Endodermal cell (in vitro differentiated cells): ENCODE measurements around the gene ZNF691. TPM values are rescaled to one million over a fixed set of nuclear protein-coding genes. Genes with fewer than 3 reads are reported as not detected.

Source experiments
- DNase-seq: peaks from one replicate; pipeline ENCODE4 v3.0.0-alpha.2; 2017
- H3K27ac ChIP-seq: 2 replicates; pipeline ENCODE4 v1.5.1; 2013; ENCODE audit warnings: mild to moderate bottlenecking, low read depth, low read length, moderate library complexity
- H3K27me3 ChIP-seq: 2 replicates; pipeline ENCODE4 v1.6.1; 2013; ENCODE audit warnings: mild to moderate bottlenecking, low read length, moderate library complexity; ENCODE audit not compliant: insufficient read depth, control insufficient read depth, poor library complexity, severe bottlenecking
- H3K36me3 ChIP-seq: 2 replicates; pipeline ENCODE4 v1.7.0; 2013; ENCODE audit warnings: mild to moderate bottlenecking, low read length, moderate library complexity; ENCODE audit not compliant: control insufficient read depth, insufficient read depth
- H3K4me1 ChIP-seq: one replicate; pipeline ENCODE4 v1.7.0; 2013; ENCODE audit warnings: low read length; ENCODE audit not compliant: control insufficient read depth, insufficient read depth
- H3K4me3 ChIP-seq: 2 replicates; pipeline ENCODE4 v1.5.1; 2013; ENCODE audit warnings: mild to moderate bottlenecking, low read length, moderate library complexity
- H3K9ac ChIP-seq: 2 replicates; pipeline ENCODE4 v1.6.1; 2013; ENCODE audit warnings: mild to moderate bottlenecking, low read length, moderate library complexity; ENCODE audit not compliant: poor library complexity, severe bottlenecking; ENCODE audit errors: extremely low read depth
- H3K9me3 ChIP-seq: 2 replicates; pipeline ENCODE4 v1.6.1; 2013; ENCODE audit warnings: mild to moderate bottlenecking, low read length, moderate library complexity; ENCODE audit not compliant: control insufficient read depth
- H3K27ac Mint-ChIP-seq: 2 replicates; pipeline ENCODE4 v1.8.0; 2020; ENCODE audit warnings: mixed read lengths
- H3K27me3 Mint-ChIP-seq: 2 replicates; pipeline ENCODE4 v1.8.0; 2021; ENCODE audit warnings: mild to moderate bottlenecking, mixed read lengths; ENCODE audit not compliant: insufficient read depth
- H3K36me3 Mint-ChIP-seq: 2 replicates; pipeline ENCODE4 v1.8.0; 2020; ENCODE audit warnings: low read depth, mixed read lengths
- H3K4me1 Mint-ChIP-seq: 2 replicates; pipeline ENCODE4 v1.8.0; 2020; ENCODE audit warnings: mixed read lengths
- H3K4me3 Mint-ChIP-seq: 2 replicates; pipeline ENCODE4 v1.8.0; 2020; ENCODE audit warnings: mild to moderate bottlenecking, moderate library complexity, mixed read lengths
- H3K9me3 Mint-ChIP-seq: 2 replicates; pipeline ENCODE4 v1.8.0; 2020; ENCODE audit warnings: mild to moderate bottlenecking, mixed read lengths
- CTCF ChIP-seq: fragments of 200-600 bp; sonication (generic); conservative IDR thresholded peaks from 2 replicates; pipeline ENCODE4 v1.5.0; 2021; ENCODE audit warnings: antibody characterized with exemption, mild to moderate bottlenecking
- WGBS, 2 experiments: methylation state at CpG; one replicate each; pipeline versions ENCODE4 v1.1.5 to v1.1.7; 2013; ENCODE audit warnings: missing lambda C conversion rate in 2 of 2, mixed read lengths in 1 of 2; ENCODE audit not compliant: insufficient coverage in 1 of 2, insufficient read length in 1 of 2; 5-methylcytosine and 5-hydroxymethylcytosine counted together
- total RNA-seq, 2 donors: library from RNA; stranded (reverse); fragmentation: NEBNext Ultra II Directional in 1 of 2; extraction: Animal tissue kit (Norgen Biotek cat#: 25700) in 1 of 2; gene quantifications; 2 replicates in 1 of 2; 3 replicates in 1 of 2; pipeline ENCODE4 v1.2.1, GENCODE V29; 2021

Gene ZNF691
- total RNA-seq, 2 donors from 2014 or later, result 15.5 to 16.6 TPM

GRCh38 chr1:42830631-42831030, 15.8 kb upstream of the ZNF691 start:
- peak; percentile 53 for TF ChIP-seq CTCF
- DNase-seq, result peak; percentile 61
- H3K27ac Mint-ChIP-seq, result no peak overlapping the region
- 84 to 91% methylated on average over 10 to 17 of the region's 17 CpGs for WGBS, 2 experiments
- H3K9me3 Mint-ChIP-seq, result no peaks in the 10 kb centered on the region
- Histone ChIP-seq H3K27me3 (no peaks in the 10 kb centered on the region), H3K27ac (no peak overlapping the region), H3K36me3 (no peaks in the 10 kb centered on the region), H3K4me3 (no peak overlapping the region), H3K9ac (no peak overlapping the region), H3K4me1 (peaks cover 13% of the 10 kb centered on the region), H3K9me3 (no peaks in the 10 kb centered on the region)
- H3K4me3 Mint-ChIP-seq, result no peak overlapping the region
- peaks cover 23% of the 10 kb centered on the region for H3K4me1 Mint-ChIP-seq
- H3K36me3 Mint-ChIP-seq, result no peaks in the 10 kb centered on the region
- no peaks in the 10 kb centered on the region for H3K27me3 Mint-ChIP-seq

- peaks cover 25% of the 10 kb centered on the region for H3K4me1 Mint-ChIP-seq
- no peaks in the 10 kb centered on the region for H3K9me3 ChIP-seq
- H3K27ac ChIP-seq, result no peak overlapping the region
- no peaks in the 10 kb centered on the region for H3K9me3 Mint-ChIP-seq
- DNase-seq, result no peak
- no peak overlapping the region for H3K27ac Mint-ChIP-seq
- no peak for TF ChIP-seq CTCF
- H3K36me3 ChIP-seq, result no peaks in the 10 kb centered on the region
- H3K27me3 ChIP-seq, result no peaks in the 10 kb centered on the region
- no peak overlapping the region for H3K4me3 Mint-ChIP-seq
- peaks cover 1% of the 10 kb centered on the region for H3K27me3 Mint-ChIP-seq
- H3K9ac ChIP-seq, result no peak overlapping the region
- H3K4me3 ChIP-seq, result no peak overlapping the region
- peaks cover 12% of the 10 kb centered on the region for H3K4me1 ChIP-seq
- no peaks in the 10 kb centered on the region for H3K36me3 Mint-ChIP-seq
These were observed 15.1 kb upstream of the ZNF691 start for GRCh38 chr1:42831273-42831672.

GRCh38 chr1:42832641-42833240, 13.7 kb upstream of the ZNF691 start:
- no peak overlapping the region for H3K4me3 ChIP-seq
- no peaks in the 10 kb centered on the region for H3K36me3 ChIP-seq
- H3K9me3 ChIP-seq, result no peaks in the 10 kb centered on the region
- 60 to 97% methylated on average over 1 to 3 of the region's 3 CpGs for WGBS, 2 experiments
- DNase-seq, result no peak
- peaks cover 12% of the 10 kb centered on the region for H3K4me1 ChIP-seq
- peaks cover 29% of the 10 kb centered on the region for H3K4me1 Mint-ChIP-seq
- TF ChIP-seq CTCF, result no peak
- no peak overlapping the region for H3K9ac ChIP-seq
- H3K27ac ChIP-seq, result no peak overlapping the region
- H3K27me3 Mint-ChIP-seq, result peaks cover 2% of the 10 kb centered on the region
- H3K9me3 Mint-ChIP-seq, result no peaks in the 10 kb centered on the region
- no peak overlapping the region for H3K27ac Mint-ChIP-seq
- no peaks in the 10 kb centered on the region for H3K36me3 Mint-ChIP-seq
- no peaks in the 10 kb centered on the region for H3K27me3 ChIP-seq
- H3K4me3 Mint-ChIP-seq, result no peak overlapping the region
